NCI-H2196 (cell line): ENCODE results near the gene XRN2.

Source experiments
- DNase-seq: peaks from one replicate; lab custom pipeline; 2025; ENCODE audit not compliant: unreplicated experiment; lab: John Stamatoyannopoulos, UW

The XRN2 gene, protein sequence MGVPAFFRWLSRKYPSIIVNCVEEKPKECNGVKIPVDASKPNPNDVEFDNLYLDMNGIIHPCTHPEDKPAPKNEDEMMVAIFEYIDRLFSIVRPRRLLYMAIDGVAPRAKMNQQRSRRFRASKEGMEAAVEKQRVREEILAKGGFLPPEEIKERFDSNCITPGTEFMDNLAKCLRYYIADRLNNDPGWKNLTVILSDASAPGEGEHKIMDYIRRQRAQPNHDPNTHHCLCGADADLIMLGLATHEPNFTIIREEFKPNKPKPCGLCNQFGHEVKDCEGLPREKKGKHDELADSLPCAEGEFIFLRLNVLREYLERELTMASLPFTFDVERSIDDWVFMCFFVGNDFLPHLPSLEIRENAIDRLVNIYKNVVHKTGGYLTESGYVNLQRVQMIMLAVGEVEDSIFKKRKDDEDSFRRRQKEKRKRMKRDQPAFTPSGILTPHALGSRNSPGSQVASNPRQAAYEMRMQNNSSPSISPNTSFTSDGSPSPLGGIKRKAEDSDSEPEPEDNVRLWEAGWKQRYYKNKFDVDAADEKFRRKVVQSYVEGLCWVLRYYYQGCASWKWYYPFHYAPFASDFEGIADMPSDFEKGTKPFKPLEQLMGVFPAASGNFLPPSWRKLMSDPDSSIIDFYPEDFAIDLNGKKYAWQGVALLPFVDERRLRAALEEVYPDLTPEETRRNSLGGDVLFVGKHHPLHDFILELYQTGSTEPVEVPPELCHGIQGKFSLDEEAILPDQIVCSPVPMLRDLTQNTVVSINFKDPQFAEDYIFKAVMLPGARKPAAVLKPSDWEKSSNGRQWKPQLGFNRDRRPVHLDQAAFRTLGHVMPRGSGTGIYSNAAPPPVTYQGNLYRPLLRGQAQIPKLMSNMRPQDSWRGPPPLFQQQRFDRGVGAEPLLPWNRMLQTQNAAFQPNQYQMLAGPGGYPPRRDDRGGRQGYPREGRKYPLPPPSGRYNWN

GRCh38 chr20:21303061-21303871 is at the start of gene XRN2:
XRN2 (plus strand) TSS chr20:21303331; CDS start chr20:21303399, 68 bp downstream.
- DNase-seq = peak; percentile 94

GRCh38 chr20:21257192-21257591 is 45.9 kb upstream of the XRN2 start:
- no peak for DNase-seq

DNA sequence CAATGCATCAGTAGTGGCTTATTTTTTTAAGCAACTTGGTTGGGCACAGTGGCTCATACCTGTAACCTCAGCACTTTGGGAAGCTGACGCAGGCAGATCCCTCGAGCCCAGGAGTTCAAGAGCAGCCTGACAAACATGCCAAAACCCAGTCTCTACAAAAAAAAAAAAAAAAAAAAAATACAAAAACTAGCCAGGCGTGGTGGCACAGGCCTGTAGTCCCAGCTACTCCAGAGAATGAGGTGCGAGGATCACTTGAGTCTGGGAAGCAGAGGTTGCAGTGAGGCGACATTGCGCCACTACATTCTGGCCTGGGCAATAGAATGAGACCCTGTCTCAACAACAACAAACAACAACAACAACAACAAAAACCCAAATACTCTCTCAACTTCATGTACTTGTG is 44.7 kb upstream of the XRN2 start:
- no peak for DNase-seq

DNA sequence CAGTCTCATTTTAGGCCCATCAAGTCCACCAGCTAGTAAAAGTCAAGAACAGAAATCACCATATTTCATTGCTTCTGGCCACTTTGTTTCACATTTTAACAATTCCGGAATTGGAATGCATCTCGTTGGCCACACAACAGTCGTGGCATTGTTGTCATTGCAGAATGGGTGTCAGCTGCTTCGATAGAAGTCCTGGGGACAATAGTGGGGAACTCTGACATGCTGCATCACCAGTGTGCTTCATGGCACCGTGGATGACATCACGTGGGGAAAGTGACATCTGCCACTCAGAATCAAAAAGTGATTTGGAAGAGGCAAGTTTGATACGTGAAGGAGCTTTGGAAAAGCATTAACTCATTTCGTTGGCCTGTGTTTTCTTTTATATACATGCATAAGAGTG is 43.8 kb upstream of the XRN2 start:
- no peak for DNase-seq

DNA sequence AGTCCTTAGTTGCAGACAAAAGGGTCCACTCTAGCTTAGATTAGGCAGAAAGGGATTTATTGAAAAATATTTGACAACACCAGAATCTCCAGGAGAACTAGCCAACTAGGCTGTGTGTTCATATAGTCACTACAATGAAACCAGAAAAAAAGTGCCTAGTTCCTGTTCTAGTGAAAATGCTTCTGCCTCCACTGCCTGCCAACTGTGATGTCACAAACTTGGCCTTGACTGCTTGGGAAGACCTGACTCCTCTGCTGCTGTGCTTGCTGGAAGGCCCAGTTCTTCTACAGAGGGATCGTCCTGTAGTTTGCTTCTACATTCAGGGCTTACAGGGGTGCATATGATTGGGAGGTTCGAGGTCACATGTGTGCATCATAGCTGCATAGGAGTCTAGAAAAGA is 40.3 kb upstream of the XRN2 start:
- DNase-seq = no peak

DNA sequence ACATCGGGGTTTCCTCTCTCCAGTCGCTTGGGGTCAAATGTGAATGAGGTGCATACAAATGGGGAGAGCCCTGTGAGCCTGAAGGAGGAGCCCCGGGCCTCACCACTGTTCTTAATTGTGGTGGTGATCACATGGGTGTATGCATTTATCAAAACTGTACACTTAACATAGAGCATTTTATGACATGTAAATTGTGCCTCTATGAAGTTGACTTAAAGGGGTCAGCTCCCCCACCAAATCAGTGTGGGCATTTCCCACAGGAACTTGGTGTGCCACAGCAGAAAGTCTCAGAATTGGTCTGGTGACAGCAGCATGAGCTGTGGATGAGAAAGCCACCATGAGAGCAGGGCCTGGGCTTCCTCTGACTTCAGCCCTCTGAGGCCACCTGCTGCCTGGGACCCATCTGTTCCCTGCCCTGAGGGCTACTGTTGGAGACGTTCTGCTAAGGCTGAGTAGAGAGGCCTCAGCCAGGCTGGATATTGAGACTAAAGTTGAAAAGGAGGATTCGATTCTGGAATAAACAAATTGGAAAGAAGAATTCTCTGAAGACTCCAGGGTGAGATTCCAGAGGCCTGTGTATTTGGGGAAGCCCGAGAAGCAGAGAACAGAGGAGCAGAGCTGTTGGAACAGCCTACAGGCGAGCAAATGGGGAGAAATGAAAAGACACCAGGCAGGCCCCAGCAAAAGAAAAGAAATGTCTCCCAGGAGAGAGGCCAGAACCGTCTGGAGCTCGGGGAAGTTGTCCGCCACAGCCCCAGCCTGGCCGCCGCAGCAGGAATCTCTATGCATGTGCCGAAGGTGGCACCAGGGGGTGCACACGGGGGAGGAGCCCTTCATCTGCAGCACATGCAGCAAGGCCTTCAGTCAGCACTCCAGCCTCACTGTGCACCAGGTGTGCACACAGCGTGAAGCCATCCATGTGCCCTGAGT is 37.6 kb upstream of the XRN2 start:
- DNase-seq = no peak

DNA sequence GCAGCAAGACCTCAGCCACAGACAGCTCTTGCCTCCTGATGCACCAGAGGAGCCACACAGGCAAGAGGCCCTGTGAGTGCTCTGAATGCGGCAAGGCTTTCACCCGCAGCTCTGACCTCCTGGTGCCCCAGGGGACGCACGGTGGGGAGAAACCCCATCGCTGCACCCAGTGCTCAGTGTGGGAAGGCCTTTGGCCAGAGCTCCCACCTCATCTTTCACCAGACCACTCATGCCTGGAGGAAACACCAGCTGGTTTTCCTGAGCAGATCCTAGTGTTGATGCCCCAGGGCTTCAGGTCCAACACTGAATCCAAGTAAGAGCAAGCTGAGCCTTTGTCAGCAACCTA is 37.0 kb upstream of the XRN2 start:
- DNase-seq = no peak

DNA sequence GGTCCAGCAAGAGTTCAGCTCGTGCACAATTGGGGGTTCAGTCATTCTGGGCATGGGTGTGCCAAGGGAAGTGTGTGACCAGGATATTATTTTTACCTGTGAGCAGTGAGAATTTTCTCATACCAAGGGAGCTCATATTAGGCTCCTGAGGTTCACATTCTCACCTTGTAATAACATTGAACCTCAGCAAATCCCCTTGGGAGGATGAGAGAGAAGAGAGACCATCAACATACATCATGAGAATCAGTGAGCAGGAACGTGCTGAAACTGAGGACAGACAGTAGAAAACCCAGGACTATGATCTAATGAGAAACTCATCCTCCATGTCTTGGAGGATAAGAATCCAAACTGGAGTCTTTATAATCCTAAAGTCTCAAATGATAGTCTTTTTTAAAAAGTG is 33.4 kb upstream of the XRN2 start:
- no peak for DNase-seq

GRCh38 chr20:21270806-21271205 is 32.3 kb upstream of the XRN2 start:
- no peak for DNase-seq

- DNase-seq = no peak
These were observed 30.9 kb upstream of the XRN2 start for GRCh38 chr20:21272279-21272678.

DNA sequence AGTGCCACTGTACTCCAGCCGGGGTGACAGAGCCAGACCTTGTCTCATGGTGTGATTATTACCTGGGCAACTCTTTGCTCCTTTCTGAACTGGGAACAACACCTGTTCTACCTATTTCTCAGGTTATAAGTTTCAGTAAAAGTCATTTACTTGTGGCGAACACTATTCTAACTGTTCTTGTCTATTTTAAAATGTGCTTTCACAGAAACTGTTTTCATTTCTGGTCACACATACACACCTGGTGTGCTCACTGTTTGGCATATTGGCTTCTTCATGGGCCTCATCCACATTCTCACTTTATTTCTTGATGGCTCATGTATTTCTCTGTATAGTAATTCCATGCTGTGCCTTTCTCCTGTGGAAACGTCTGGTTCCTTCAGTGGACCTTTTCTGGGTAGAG is 30.5 kb upstream of the XRN2 start:
- DNase-seq = no peak

DNA sequence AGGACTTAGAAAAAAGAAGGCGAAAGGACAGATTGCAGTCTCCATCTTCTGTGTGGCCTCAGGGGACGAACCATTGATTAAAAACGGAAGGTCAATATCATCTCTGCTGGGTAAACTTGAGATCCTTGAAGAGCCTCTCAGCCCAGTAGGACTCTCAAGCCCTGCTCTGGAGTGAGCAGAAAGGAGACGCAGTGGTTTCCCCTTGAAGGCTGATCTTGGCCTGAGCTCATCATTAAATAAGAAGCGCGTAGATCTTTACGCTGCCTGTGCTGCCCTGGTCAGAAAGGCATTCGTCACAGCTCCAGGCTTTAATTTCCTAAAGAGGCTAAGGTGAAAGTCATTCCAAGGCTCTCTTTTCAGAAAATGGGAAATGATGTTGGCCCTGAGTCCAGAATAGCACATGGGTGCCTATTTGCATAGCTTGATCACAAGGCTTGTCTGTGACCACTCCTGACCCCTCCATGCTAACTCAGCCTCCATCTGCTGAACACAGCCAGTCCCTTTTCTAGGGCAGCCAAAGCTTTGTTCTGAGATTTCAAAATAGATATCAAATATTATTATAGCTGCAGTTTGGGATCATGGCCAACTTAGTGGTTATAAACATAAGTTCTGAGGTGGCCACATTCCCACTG is 29.3 kb upstream of the XRN2 start:
- peak; percentile 28 for DNase-seq

DNA sequence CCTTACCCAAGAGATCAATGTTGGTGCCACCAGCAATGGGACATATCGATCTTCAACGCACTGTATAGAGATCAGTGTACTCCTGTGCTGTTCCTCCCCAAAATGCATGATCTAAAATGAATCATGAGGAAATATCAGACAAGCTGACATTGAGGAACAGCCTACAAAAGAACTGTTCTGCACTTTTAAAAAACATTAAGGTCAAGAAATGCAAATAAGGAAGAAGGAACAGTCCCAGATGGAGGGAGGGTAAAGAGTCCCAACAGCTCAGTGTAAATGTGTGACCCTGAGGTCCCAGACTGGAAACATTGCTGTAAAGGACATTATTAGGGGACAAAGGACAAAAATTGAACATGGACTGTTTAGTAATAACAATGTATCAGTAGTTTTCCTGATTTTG is 24.3 kb upstream of the XRN2 start:
- DNase-seq = no peak

- no peak for DNase-seq
These were observed 23.2 kb upstream of the XRN2 start for GRCh38 chr20:21279706-21280521.

DNA sequence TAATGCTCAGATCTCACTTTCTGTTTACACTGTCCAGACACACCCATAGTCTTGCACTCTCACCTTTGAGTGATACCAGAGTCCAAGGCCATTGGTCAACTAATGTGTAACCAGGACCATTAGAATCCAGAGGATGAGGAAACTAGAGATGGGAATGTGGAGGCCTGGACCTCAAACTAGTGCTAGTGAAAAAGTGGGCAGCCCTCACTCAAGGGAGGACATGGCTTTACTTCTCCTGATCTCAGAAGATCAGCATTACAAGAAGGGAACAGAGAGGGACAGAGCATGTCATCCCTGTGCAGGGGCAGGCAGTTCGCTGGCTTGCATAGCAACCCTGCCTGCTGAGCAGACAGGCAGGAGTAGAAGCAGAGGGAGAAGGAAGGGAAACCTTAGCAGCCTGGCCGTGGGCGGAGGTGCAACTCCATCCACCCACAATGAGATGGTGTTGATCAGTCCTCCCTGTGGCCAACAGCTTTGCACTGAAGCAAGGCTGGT is 22.6 kb upstream of the XRN2 start:
- no peak for DNase-seq

DNA sequence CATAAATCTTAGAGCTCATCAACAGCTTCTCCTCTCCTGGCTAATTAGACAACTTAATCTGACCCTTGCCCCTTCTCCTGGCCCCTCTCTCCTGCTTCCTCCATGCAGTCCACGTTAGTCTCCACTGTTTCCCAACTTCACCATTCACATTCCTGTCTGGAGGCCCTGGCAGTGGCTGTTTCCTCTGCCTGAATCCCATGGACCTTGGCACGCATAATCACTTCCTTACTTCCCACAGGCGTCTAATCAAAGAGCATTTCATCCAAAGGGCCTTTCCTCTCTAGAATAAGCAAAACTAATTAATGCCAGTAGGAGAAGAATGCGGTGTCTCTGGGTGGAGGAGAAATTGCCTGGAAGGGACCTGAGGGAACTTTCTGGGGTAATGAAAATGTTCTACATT is 16.4 kb upstream of the XRN2 start:
- DNase-seq = no peak

DNA sequence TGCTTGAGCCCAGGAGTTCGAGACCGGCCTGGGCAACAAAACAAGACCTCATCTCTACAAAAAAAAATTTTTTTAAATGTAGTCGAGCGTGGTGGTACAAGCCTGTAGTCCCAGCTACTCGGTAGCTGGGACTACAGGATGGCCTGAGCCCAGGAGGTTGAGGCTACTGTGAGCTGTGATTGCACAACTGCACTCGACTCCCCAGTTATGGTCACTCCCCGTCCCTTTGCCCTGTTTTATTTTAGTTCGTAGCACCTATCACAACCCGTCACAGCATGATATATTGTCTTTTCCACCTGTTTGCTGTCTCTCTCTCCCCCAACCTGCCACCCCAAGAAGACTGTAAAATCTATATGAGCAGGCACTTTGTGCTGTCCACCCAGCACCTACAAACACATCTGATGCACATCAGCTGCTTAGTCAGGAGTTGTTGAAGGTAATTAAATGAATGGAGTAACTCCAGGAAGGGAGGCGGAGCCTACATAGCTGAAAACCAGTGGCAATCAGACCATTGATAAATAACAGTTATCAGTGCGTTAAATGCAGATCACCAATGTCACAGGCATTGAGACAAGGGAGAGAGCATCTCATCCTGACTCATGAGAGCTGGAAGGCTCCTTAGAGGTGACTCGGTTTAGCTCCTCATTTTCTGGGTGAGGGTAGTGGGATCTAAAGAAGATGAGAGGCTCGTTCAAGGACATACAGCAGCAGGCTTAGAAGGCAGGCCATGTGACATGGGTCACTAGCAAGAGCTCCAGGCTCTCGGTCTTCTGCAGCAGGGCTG is 14.4 kb upstream of the XRN2 start:
- DNase-seq = no peak

DNA sequence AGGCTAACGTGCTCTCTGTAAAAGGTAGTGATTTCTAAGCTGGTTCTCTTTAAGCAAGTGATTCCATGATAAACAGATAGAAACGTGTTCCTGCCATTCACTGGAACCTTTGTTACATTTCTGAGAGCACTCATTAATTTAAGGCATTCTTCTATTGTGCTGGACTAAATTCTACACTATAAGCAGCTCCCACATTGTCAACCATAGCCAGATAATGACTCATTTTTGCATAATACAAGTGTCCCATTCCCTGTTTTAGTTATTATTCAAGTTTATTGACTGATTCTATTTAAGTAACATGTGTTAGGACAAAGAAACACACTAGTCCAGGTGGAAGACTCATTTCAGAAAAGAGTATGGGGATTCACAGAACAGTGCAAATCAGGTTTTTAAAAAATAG is 13.5 kb upstream of the XRN2 start:
- no peak for DNase-seq
